Mucosa of stomach (tissue), 1 donor: ENCODE data around the gene SLC5A3.

Experiments
- H3K27me3 ChIP-seq: one replicate; pipeline ENCODE4 v1.7.0; 2013; ENCODE audit warnings: mild to moderate bottlenecking, low read length; ENCODE audit not compliant: control insufficient read depth, insufficient read depth
- H3K36me3 ChIP-seq: one replicate; pipeline ENCODE4 v1.7.0; 2013; ENCODE audit warnings: low read length; ENCODE audit not compliant: control insufficient read depth, insufficient read depth
- H3K4me1 ChIP-seq: one replicate; pipeline ENCODE4 v1.7.0; 2013; ENCODE audit warnings: mild to moderate bottlenecking, low read length; ENCODE audit not compliant: control insufficient read depth, insufficient read depth
- H3K4me3 ChIP-seq: one replicate; pipeline ENCODE4 v1.7.0; 2013; ENCODE audit warnings: low read length
- H3K9ac ChIP-seq: one replicate; pipeline ENCODE4 v1.7.0; 2013; ENCODE audit warnings: mild to moderate bottlenecking, low read length, moderate library complexity
- H3K9me3 ChIP-seq: one replicate; pipeline ENCODE4 v1.7.0; 2013; ENCODE audit warnings: mild to moderate bottlenecking, low read length, moderate library complexity; ENCODE audit not compliant: control insufficient read depth
- donor health status: Pancreatic carcinoma.

SLC5A3 gene

DNA sequence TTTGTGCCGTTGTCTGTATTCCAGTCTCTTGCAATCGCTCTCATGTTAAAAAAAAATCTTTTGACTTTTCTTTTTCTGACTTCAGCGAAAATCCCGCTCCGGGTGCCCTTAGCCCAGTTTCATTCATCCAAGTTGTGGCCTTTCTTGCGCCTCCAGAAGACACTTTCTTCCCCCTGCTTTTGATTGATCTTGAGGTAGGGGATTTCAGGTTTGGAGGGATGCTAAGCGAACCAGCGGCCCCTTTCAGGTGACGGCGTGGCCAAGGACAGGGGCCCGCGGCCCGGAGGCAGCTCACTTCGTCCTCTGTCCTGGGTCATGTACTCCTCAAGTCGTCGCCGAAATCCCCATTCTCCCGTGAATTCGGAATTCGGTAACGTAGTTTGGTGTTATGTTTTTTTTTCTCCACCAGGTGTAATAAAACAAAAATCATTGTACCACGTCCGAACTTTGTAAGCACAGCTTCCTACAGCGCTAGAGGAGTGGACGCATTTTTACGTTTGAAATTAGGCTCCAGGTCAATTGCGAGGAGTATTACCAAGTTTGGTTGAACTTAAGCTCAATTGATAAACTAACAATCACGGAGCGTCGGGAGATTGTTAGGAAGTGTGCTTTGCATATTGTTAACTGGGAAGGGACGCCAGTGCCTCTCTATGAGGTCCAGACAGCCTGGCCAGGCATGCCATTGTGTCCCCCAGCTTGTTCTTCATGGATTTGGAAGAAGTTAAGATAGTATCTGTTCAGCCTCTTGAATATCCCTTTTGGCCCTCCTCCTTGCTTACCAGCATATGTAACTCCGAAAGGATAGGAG lies 1.1 kb downstream of the SLC5A3 start:
- Histone ChIP-seq H3K9me3 (no peaks in the 10 kb centered on the region), H3K36me3 (no peaks in the 10 kb centered on the region), H3K4me1 (peaks cover 8% of the 10 kb centered on the region), H3K27me3 (no peaks in the 10 kb centered on the region), H3K4me3 (peak overlapping the region; percentile 45), H3K9ac (peak overlapping the region; percentile 75)

DNA sequence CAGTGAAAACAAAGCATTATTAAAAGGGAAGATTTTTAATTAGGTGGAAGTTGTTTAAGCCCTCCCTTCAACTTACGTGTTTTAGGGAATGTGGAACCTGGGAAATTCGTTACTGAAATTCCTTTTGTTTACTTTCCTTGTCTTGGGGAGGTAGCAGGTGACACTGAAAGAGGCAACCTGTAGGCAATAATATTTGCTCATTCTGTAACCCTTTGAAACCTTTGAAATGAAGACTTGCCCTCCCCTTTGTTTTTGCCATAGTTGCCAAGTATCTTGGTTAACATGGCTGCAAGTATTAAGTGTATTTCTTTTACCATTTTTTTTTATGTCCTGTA lies 1.7 kb downstream of the SLC5A3 start:
- Histone ChIP-seq H3K4me1 (peaks cover 10% of the 10 kb centered on the region), H3K36me3 (no peaks in the 10 kb centered on the region), H3K9ac (no peak overlapping the region), H3K9me3 (no peaks in the 10 kb centered on the region), H3K27me3 (no peaks in the 10 kb centered on the region), H3K4me3 (peak overlapping the region; percentile 45)

DNA sequence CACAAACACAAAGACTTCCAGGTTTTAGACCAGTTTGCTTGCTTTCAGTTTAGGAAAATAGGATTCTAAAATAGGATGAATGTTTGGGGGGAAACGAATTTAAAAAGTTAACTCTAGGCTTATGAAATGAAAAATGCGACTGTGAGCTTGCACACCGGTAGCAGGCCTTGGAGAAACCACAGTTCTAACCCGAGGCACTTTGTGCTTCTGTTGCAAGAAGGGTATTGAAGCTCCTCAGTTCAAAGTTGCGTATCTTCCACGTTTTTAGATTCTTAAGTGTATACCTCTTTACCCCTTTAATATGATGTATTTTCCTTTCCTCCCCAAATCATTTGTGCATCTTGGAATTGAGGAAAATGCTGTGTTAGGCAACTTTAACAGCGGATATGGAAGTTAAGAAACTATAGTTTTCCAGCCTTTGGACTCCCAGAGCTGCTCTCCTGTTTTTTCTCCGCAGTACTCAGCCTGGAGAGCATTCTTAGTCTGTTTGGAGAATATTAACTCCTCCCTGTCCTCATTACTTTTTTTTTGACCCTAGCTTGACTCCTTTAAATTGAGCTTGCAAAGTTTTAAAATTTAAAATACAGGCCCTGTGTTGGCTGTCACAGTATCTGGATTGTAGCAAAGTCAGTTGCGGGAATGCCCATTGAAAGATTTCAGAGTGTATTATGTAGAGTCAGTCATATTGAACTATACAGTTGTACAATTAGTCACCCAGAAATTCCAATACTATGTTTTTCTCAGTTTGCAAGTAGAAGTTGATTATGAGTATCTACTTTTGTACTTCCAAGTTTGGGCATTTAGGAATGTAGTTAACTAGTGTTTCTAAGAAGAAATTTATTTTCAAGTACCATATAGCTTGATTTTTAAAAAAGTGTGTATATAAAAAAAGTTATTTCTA lies 2.6 kb downstream of the SLC5A3 start:
- H3K9me3 ChIP-seq = no peaks in the 10 kb centered on the region
- H3K4me1 ChIP-seq = peaks cover 16% of the 10 kb centered on the region
- H3K27me3 ChIP-seq = no peaks in the 10 kb centered on the region
- no peak overlapping the region for H3K4me3 ChIP-seq
- H3K9ac ChIP-seq = no peak overlapping the region
- no peaks in the 10 kb centered on the region for H3K36me3 ChIP-seq

DNA sequence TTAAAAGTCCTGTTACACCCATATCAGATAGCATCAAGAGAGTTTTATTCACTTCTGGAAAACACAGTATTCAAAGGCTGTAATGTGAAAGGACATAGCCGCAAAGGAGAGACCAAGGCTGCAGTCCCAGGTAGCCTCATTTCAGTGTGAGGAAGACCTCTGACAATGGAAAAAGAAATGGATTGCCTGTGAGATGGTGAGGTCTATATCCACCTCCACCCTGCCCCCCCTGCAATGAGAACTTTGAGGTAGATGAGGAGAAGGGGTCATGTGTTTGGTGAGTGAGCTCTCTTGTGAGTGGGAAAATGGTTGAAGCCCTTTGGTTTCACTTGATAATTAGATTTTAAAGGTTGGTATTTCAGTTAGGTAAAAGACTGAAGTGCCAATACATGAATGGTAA lies 3.5 kb downstream of the SLC5A3 start:
- H3K9ac ChIP-seq = no peak overlapping the region

DNA sequence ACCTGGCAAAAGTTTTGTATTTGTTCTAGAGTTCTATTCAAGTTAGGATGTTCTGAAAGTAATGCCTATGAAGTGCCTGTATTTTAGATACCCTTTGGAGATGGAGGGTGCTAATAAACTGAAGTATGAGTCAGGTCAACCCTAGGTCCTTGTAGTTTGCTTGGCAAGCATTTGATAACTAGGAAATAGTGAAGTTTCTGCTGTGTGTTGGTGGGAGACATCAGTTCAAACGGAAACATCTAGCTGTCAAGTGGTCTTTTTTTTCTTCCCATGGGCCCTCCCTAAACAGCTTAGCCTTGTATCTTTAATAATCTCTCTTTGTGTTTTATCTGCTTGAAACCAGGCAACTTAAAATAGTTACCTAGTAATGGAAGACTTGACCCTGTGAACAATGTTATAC lies 4.5 kb downstream of the SLC5A3 start:
- Histone ChIP-seq H3K9me3 (no peaks in the 10 kb centered on the region), H3K36me3 (no peaks in the 10 kb centered on the region), H3K4me3 (no peak overlapping the region), H3K27me3 (no peaks in the 10 kb centered on the region), H3K9ac (no peak overlapping the region), H3K4me1 (peaks cover 16% of the 10 kb centered on the region)

More for the DNA sequence above, 3.5 kb downstream of the SLC5A3 start:
- Histone ChIP-seq H3K27me3 (no peaks in the 10 kb centered on the region), H3K9me3 (no peaks in the 10 kb centered on the region), H3K36me3 (no peaks in the 10 kb centered on the region), H3K4me3 (no peak overlapping the region), H3K4me1 (peaks cover 16% of the 10 kb centered on the region)

DNA sequence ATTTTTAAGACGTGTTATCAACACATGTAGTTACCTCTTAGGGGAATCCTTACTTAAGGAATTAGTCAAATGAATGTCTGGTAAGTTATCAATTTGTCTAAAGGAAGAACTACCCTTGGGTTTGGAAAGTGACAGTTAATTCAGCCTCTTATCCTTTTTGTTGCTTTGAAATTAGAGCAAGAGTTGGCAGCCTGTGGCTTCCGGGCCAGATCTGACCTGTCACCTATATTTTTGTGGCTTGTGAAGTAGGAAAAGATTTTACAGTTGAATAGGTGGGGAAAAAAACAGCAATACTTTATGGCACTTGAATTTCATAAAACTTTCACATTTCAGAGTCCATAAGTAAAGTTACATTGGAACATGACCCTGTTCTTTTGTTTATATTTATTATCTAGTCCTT lies 5.5 kb downstream of the SLC5A3 start:
- peaks cover 16% of the 10 kb centered on the region for H3K4me1 ChIP-seq
- H3K9ac ChIP-seq = no peak overlapping the region
- H3K36me3 ChIP-seq = no peaks in the 10 kb centered on the region
- no peak overlapping the region for H3K4me3 ChIP-seq
- no peaks in the 10 kb centered on the region for H3K9me3 ChIP-seq
- no peaks in the 10 kb centered on the region for H3K27me3 ChIP-seq

DNA sequence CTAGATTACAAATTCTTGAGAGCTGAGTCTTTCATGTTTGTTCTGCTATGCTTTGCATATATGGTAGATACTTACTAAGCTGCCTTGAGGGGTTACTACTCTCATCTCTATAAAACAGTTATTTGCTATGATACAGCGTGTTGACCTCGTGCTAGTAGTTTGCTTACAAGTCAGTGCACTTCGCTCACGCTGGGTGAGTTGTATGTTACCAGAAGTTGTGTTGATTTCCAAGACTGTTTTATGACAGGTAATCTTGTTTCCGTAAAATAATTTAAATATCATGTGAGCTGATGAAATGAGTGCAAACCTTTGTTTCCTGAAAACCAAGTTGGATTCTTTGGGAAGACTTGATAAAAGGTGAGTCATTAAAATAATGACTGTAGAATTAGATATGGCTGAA lies 7.3 kb downstream of the SLC5A3 start:
- no peaks in the 10 kb centered on the region for H3K9me3 ChIP-seq
- no peak overlapping the region for H3K4me3 ChIP-seq
- no peak overlapping the region for H3K9ac ChIP-seq
- H3K36me3 ChIP-seq = no peaks in the 10 kb centered on the region
- no peaks in the 10 kb centered on the region for H3K27me3 ChIP-seq
- H3K4me1 ChIP-seq = peaks cover 8% of the 10 kb centered on the region

DNA sequence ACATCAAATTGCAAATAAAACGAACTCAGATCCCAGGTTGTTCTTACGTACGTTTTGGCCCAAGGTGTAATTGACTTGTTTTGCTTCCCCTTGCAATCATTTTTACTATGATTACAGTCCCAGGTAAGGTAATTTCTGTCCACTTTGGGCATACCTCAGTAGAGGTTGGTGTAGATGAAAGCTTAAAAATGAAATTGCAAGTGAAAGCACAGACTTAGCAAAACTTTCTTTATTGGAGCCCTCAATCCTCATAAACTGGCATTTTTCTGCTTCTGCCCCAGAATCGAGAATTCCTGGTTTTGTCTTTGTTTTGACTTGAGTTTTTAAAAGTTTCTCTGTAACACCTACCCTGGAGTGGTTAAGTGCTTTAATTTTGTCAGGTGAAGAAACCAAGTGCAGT lies 9.4 kb downstream of the SLC5A3 start:
- Histone ChIP-seq H3K27me3 (no peaks in the 10 kb centered on the region), H3K9ac (no peak overlapping the region), H3K36me3 (no peaks in the 10 kb centered on the region), H3K4me1 (peaks cover 8% of the 10 kb centered on the region), H3K4me3 (no peak overlapping the region), H3K9me3 (no peaks in the 10 kb centered on the region)

DNA sequence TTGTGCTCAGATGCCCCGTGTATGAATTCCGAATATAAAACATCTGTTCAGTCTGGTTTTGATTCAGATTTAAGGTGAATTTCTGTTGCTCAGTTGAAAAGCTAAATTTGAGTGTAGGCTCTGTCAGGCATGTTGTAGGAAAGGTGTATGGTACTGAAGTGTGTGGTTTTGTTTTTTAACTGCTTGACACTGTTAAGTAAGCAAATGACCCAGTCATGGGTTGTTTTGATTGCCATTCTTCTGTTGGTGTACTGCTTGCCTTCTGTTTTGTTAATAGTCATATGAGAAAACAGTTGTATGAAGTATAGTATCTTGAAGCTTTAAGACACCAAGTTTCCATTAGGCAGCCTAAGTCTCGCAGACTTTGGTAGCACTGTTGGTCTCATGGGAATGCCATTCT lies 10.0 kb downstream of the SLC5A3 start:
- H3K4me1 ChIP-seq = peaks cover 8% of the 10 kb centered on the region

DNA sequence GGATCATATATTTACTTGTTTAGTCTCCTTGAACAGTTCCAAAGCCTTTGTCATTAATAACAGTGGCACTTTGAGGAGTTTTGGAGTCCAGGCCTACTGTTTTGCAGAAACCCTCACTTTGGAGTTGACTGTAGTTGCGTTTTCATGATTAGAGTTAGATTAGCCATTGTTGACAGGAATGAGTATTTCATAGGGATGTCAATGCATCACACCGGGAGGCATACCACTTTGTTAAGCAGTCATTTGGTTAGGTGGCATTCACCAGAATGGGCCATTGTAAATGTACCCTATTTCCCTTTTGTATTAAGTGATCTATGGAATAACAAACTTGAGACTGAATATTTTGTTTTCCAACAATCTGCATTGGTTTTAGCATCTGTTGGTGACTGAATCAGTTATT lies 11.8 kb downstream of the SLC5A3 start:
- no peak overlapping the region for H3K9ac ChIP-seq
- H3K4me3 ChIP-seq = no peak overlapping the region
- no peaks in the 10 kb centered on the region for H3K36me3 ChIP-seq
- peaks cover 5% of the 10 kb centered on the region for H3K4me1 ChIP-seq
- H3K27me3 ChIP-seq = no peaks in the 10 kb centered on the region
- H3K9me3 ChIP-seq = no peaks in the 10 kb centered on the region

More for the DNA sequence above, 10.0 kb downstream of the SLC5A3 start:
- no peaks in the 10 kb centered on the region for H3K36me3 ChIP-seq
- H3K9me3 ChIP-seq = no peaks in the 10 kb centered on the region
- no peaks in the 10 kb centered on the region for H3K27me3 ChIP-seq
- no peak overlapping the region for H3K4me3 ChIP-seq
- no peak overlapping the region for H3K9ac ChIP-seq

DNA sequence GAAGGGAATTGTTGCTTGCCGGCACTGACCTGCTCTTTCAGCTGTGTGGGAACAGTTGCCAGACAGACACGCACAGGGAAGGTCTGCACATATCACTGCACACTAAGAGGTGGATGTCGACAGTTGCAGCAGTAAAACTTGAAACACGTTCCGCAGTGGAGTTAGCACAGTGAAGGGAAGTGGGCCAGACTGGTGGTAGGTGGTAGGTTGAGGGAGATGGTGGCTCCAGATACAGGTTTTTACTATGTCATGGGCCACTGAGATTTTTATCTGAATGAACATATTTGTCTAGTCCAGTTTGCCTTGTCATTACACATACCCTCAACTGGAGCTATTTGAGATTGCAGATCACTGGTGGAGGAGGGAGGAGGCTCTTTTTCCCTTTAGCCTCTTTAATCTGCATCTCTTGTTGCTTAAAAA lies 13.5 kb downstream of the SLC5A3 start:
- Histone ChIP-seq H3K4me3 (no peak overlapping the region), H3K27me3 (no peaks in the 10 kb centered on the region), H3K4me1 (no peaks in the 10 kb centered on the region), H3K9me3 (no peaks in the 10 kb centered on the region), H3K36me3 (no peaks in the 10 kb centered on the region), H3K9ac (no peak overlapping the region)

DNA sequence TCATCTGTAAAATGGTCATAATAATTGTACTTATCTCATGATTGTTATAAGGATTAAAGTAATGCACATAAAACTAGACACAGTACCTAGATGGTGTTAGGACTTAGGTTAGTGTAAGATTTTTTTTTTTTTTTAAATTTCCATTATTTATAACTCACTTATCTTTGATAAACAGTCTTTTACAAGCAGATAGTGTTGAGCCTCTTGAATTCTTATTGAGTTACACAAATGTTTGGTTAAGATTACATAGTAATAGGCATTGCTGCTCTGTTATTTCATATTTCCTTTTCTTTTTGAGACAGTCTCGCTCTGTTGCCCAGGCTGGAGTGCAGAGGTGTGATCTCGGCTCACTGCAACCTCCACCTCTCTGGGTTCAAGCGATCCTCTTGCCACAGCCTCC lies 15.4 kb downstream of the SLC5A3 start:
- Histone ChIP-seq H3K4me3 (no peak overlapping the region), H3K27me3 (no peaks in the 10 kb centered on the region), H3K36me3 (no peaks in the 10 kb centered on the region), H3K4me1 (no peaks in the 10 kb centered on the region), H3K9me3 (no peaks in the 10 kb centered on the region), H3K9ac (no peak overlapping the region)
